NCI-H2227 treated with DMSO at 0.1 percent for 48 hours (cell line): ENCODE data around the gene KRT20.

ENCODE experiments used
- DNase-seq: peaks from one replicate; lab custom pipeline; 2025; lab: John Stamatoyannopoulos, UW

The KRT20 gene

GRCh38 chr17:40850293-40850972 is 34.6 kb downstream of the KRT20 start:
- DNase-seq = no peak

GRCh38 chr17:40849723-40850122 is 35.3 kb downstream of the KRT20 start:
- DNase-seq = no peak

GRCh38 chr17:40848583-40849235 is 36.3 kb downstream of the KRT20 start:
- DNase-seq = no peak

DNA sequence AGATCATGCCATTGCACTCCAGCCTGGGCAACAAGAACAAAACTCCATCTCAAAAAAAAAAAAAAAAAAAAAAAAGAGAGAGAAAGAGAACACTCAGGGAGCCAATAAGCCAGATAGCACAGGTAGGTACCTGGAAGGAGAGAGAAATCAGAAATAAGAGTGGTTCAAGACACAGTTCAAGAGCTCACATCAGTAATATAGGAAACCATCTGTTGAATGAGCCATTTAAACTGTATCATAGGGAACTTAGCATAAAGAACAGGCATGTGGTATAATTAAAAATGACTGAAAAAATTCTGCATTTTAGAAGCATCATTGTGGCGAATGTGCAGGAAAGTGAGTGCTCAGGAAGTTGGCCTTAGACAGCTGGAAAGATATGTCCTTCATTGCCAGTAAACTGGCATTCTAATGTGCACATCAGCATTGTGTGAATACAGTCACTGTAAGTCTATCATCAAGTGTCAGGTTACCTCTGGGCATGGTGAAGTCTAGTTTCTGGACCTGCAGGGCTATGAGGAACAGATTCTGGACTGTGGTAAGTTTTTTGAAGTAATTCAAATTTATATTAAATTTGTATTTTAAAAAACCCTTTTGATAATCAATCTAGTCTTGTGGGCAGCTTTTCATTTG is 38.4 kb downstream of the KRT20 start:
- DNase-seq = no peak

GRCh38 chr17:40844671-40845107 is 40.4 kb downstream of the KRT20 start:
- DNase-seq = no peak

- no peak for DNase-seq
Measured at GRCh38 chr17:40843242-40843641, 41.8 kb downstream of the KRT20 start.

GRCh38 chr17:40841246-40841645 is 43.8 kb downstream of the KRT20 start:
- DNase-seq = no peak

DNA sequence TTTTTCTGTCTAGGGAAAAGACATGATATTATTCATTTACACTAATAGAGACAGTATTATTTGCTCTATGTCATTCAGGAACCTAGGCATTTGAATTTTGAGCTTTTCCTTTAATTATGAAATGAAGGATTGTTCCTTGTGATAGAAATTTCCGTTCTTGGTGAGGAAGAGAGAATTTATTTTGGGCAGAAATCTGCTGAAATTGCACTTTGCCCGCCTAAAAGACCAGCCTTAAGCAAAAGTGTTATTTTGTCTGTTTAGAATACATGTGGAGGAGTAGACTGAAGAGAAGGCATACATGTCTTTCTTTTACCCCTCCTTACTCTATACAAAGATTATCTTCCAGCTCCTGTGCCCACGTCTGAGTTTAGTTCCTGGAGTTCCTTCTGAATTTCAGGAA is 45.8 kb downstream of the KRT20 start:
- DNase-seq = no peak

- no peak for DNase-seq
Measured at GRCh38 chr17:40836020-40836419, 49.0 kb downstream of the KRT20 start.

GRCh38 chr17:40833882-40834281 is 51.2 kb downstream of the KRT20 start:
- DNase-seq = no peak

DNA sequence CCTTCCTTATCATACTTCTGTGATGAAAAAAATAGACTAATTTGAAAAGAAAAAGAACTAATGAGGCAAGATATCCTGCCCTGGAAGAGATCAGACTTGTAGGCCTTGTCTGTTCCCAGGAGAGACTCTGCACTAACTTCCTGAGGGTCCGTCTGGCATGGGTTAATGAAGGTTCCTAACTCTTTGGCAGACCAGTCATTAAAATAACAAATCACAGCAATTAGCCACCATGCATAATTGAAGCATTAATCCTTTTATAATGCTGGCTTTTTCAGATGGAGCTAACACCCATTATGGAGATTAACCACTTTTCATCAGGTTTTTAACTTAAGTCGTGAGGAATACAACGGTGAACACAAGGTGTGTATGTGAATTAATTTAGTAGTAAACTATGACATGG is 52.2 kb downstream of the KRT20 start:
- DNase-seq = no peak

GRCh38 chr17:40830085-40830776 is 54.8 kb downstream of the KRT20 start:
- DNase-seq = no peak

DNA sequence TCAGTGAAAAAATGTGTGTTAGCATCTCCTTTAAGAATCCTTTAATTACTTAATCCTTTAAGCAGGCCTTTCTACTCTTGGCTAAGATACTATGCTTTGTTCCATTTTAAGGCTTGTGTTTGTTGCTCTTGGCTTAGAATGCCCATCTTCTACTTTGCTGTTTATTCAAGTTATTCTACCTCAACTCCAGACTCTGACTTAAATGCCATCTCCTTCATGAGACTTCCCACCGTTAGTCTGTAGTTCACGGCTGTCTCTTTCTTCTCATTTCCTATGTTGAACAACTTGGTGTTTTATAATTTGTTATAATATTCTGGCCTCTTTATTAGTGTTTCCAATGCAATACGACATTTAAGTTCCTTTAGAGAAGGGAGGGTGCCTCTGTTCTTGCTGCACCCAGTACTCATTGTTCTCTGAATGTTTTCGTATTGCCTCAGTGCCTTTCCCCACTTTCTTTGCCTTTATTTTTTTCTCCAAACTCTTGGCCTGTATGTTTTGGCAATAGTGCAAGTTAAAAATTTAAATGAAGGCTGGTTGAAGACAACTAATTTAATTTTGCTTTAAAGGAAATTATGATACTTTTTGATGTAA is 56.5 kb downstream of the KRT20 start:
- no peak for DNase-seq

GRCh38 chr17:40827746-40828453 is 57.1 kb downstream of the KRT20 start:
- DNase-seq = peak; percentile 32
